Lung (tissue), 12 donors: ENCODE measurements around the gene PBX3. TPM values are rescaled to one million over a fixed set of nuclear protein-coding genes. Genes with fewer than 3 reads are reported as not detected.

ENCODE experiments used
- ATAC-seq: fragments of 200-7000 bp; cut with Tn5 transposase; one replicate; pipeline ENCODE4 v1.9.1; 2020; ENCODE audit warnings: moderate number of reproducible peaks; ENCODE audit not compliant: insufficient read depth, low FRiP score
- DNase-seq, 3 donors: peaks; one replicate each; pipeline ENCODE4 v3.0.0-alpha.2; 2013 to 2017
- H3K27ac ChIP-seq, 2 donors: one replicate each; pipeline ENCODE4 v1.5.1; 2013; ENCODE audit warnings: mild to moderate bottlenecking in 2 of 2, moderate library complexity in 2 of 2, control low read depth in 1 of 2, inconsistent platforms in 1 of 2, low read depth in 1 of 2, low read length in 1 of 2
- H3K27me3 ChIP-seq, 3 donors: one replicate each; pipeline ENCODE4 v1.5.1; 2013; ENCODE audit warnings: low read length in 2 of 3; ENCODE audit not compliant: control insufficient read depth in 3 of 3, insufficient read depth in 3 of 3
- H3K36me3 ChIP-seq, 4 donors: one replicate each; pipeline ENCODE4 v1.5.1; 2013; ENCODE audit warnings: low read length in 4 of 4, mild to moderate bottlenecking in 1 of 4, moderate library complexity in 1 of 4; ENCODE audit not compliant: control insufficient read depth in 4 of 4, insufficient read depth in 4 of 4
- H3K4me1 ChIP-seq, 5 donors: one replicate each; pipeline ENCODE4 v1.5.1; 2013; ENCODE audit warnings: low read length in 5 of 5, mild to moderate bottlenecking in 2 of 5, moderate library complexity in 1 of 5; ENCODE audit not compliant: control insufficient read depth in 5 of 5, insufficient read depth in 5 of 5
- H3K4me3 ChIP-seq: one replicate; pipeline ENCODE4 v1.5.1; 2013; ENCODE audit warnings: mild to moderate bottlenecking, control low read depth, moderate library complexity
- H3K9ac ChIP-seq, 2 donors: one replicate each; pipeline ENCODE4 v1.5.1; 2013; ENCODE audit warnings: low read length in 2 of 2, control low read depth in 1 of 2; ENCODE audit not compliant: insufficient read depth in 1 of 2
- H3K9me3 ChIP-seq, 4 donors: one replicate each; pipeline ENCODE4 v1.5.1; 2013; ENCODE audit warnings: low read length in 3 of 4, mild to moderate bottlenecking in 1 of 4, moderate library complexity in 1 of 4; ENCODE audit not compliant: control insufficient read depth in 4 of 4, insufficient read depth in 3 of 4
- CTCF ChIP-seq: IDR thresholded peaks from 2 replicates; pipeline ENCODE4 v1.5.1; 2012; ENCODE audit warnings: mild to moderate bottlenecking; ENCODE audit errors: control extremely low read depth, extremely low read depth
- WGBS, 2 donors: extraction: QIAGEN DNeasy Blood & Tissue Kit; methylation state at CpG; one replicate each; pipeline ENCODE4 v1.1.7; 2013; 5-methylcytosine and 5-hydroxymethylcytosine counted together
- polyA plus RNA-seq, 2 donors: library from polyadenylated mRNA; stranded (reverse); fragments of 200-250 nt; gene quantifications; one replicate each; pipeline ENCODE4 v1.2.1, GENCODE V29; 2013
- total RNA-seq, 2 donors: library from RNA; depleted of rRNA in 1 of 2; stranded (reverse); fragments of >200 nt in 1 of 2; gene quantifications; one replicate each; pipeline ENCODE4 v1.2.1, GENCODE V29; 2014 to 2021
- donor health status: control.
- donor health status: control.
- donor health status: Bipolar disorder and iron deficiency.
- donor health status: healthy.
- donor health status: DM: yes; HTN: yes; CAD: no.

PBX3 gene
- total and polyA plus RNA-seq, 4 donors = 8.6 to 60.4 (median 26.4) TPM

- Histone ChIP-seq H3K9ac (no peak overlapping the region), H3K27ac (no peak overlapping the region), H3K4me3 (no peak overlapping the region), H3K36me3 (no peaks in the 10 kb centered on the region), H3K4me1 (peaks cover 0 to 5% (median 0%) of the 10 kb centered on the region in 5 donors), H3K27me3 (no peaks in the 10 kb centered on the region), H3K9me3 (peaks cover 0 to 3% (median under 1%) of the 10 kb centered on the region in 4 donors)
- DNase-seq (no peak), ATAC-seq (no peak)
- WGBS, 2 donors = 69 to 76% methylated on average over 12 of the region's 12 CpGs
- TF ChIP-seq CTCF = no peak
These were observed 267.6 kb downstream of the PBX3 start for GRCh38 chr9:126014726-126015125.

GRCh38 chr9:126015424-126015823 is 268.3 kb downstream of the PBX3 start:
- Histone ChIP-seq H3K27me3 (no peaks in the 10 kb centered on the region), H3K4me1 (peaks cover 0 to 5% (median 0%) of the 10 kb centered on the region in 5 donors), H3K9ac (no peak overlapping the region), H3K4me3 (no peak overlapping the region), H3K27ac (no peak overlapping the region), H3K36me3 (no peaks in the 10 kb centered on the region), H3K9me3 (peaks cover 0 to 3% (median 0%) of the 10 kb centered on the region in 4 donors)
- 91 to 93% methylated on average over 17 of the region's 17 CpGs for WGBS, 2 donors
- no peak for ATAC-seq
- no peak for TF ChIP-seq CTCF
- no peak for DNase-seq

- no peaks in the 10 kb centered on the region for H3K27me3 ChIP-seq
- 90 to 93% methylated on average over 24 of the region's 24 CpGs for WGBS, 2 donors
- H3K9ac ChIP-seq = no peak overlapping the region
These were observed 269.6 kb downstream of the PBX3 start for GRCh38 chr9:126016579-126017290.

More at GRCh38 chr9:126016579-126017290, 269.6 kb downstream of the PBX3 start:
- Histone ChIP-seq H3K9me3 (no peaks in the 10 kb centered on the region), H3K4me1 (peaks cover 0 to 5% (median 0%) of the 10 kb centered on the region in 5 donors), H3K36me3 (no peaks in the 10 kb centered on the region), H3K27ac (no peak overlapping the region), H3K4me3 (no peak overlapping the region)
- DNase-seq (no peak), ATAC-seq (no peak)
- TF ChIP-seq CTCF = no peak

Other genes starting within 250 kb of the PBX3 start
- gene MAPKAP1, start 40.2 kb upstream of the PBX3 start, total RNA-seq = 10 to 100 TPM; 53.0 to 83.3 TPM
- gene MAPKAP1, start 40.2 kb upstream of the PBX3 start, polyA plus RNA-seq = 10 to 100 TPM; 65.4 to 67.9 TPM